GM13976 (cell line): ENCODE measurements around the gene THSD4.

Experiments
- DNase-seq: peaks from one replicate; pipeline ENCODE4 v3.0.0; 2012; ENCODE audit warnings: low spot score
- in situ Hi-C: fragments of 300-500 bp; cut with MboI; formaldehyde crosslinking; loops from one replicate; pipeline ENCODE4 v1.12.0; 2022; ENCODE audit warnings: low sequenced_read_pairs, mixed read lengths, inconsistent platforms; ENCODE audit not compliant: unreplicated experiment
- TF ChIP-seq, protein P1 (sequence below): IDR thresholded peaks from 2 replicates; pipeline ENCODE4 v1.5.1; 2012; ENCODE audit warnings: borderline replicate concordance, mild to moderate bottlenecking; ENCODE audit not compliant: insufficient read depth; ENCODE audit errors: extremely low read depth, missing control alignments, control extremely low read depth

The THSD4 gene

DNA sequence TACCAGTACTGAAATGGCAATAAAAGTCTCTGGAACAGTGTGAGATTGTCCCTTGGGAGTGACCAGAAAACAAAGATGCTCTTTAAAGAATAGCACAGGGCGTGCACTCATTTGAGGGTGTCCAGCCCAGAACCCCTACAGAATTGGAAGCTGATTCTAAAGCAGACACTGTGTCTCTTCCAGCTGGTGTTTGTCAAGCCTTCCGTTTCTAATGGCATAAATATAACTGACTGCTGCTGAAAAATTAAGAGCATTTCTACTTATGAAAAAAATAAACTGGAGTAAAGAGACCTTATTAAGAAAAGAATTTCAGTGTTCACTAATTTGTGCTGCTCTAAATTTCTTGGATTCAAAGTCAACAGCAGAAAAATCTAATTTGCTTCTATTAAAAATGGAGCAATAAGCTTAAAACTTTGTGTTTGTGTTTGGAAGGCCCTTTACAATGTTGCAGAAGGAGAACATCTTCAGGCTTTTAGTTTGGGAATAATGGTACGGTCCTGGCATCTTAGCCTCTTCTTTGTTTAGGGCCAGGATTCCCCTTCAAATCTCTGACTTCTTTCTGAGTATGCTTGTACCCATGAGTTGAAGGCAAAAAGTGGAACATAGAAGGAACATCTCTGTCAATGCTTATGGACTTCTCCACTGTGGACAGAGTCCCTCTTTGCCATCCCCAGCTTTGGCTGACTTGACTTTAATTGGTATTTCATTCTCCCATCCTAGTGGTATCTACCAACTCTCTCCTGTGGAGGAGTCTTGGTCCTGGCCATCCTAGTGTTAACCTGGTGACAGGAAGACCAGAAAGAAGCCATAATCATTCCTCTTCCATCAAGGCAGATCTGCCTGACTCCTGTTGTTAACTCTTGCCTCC, 65.9 kb downstream of the THSD4 start:
- DNase-seq: no peak
- in situ Hi-C loops: no loop called here
- TF ChIP-seq, protein P1, sequence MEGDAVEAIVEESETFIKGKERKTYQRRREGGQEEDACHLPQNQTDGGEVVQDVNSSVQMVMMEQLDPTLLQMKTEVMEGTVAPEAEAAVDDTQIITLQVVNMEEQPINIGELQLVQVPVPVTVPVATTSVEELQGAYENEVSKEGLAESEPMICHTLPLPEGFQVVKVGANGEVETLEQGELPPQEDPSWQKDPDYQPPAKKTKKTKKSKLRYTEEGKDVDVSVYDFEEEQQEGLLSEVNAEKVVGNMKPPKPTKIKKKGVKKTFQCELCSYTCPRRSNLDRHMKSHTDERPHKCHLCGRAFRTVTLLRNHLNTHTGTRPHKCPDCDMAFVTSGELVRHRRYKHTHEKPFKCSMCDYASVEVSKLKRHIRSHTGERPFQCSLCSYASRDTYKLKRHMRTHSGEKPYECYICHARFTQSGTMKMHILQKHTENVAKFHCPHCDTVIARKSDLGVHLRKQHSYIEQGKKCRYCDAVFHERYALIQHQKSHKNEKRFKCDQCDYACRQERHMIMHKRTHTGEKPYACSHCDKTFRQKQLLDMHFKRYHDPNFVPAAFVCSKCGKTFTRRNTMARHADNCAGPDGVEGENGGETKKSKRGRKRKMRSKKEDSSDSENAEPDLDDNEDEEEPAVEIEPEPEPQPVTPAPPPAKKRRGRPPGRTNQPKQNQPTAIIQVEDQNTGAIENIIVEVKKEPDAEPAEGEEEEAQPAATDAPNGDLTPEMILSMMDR: no peak

DNA sequence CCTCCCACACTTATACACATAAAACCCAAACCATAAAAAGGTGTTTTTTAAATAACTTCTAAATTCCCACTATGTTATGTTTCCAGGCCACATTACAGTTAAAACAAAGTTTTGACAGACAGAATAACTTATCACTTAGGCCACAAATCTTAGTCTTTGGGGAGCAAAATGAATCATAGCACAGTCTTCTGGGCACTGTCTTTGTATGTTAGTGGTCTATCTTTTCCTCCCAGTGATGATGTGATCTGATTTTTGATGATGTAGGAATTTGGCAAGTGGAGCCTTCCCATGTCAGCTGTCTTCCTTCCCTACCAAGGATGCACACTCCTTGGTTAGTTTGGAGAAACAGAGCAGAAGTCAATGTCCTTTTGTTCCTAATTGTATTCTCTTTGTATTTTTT, 67.3 kb downstream of the THSD4 start:
- DNase-seq: no peak
- TF ChIP-seq, protein P1: no peak
- in situ Hi-C loops: no loop called here

DNA sequence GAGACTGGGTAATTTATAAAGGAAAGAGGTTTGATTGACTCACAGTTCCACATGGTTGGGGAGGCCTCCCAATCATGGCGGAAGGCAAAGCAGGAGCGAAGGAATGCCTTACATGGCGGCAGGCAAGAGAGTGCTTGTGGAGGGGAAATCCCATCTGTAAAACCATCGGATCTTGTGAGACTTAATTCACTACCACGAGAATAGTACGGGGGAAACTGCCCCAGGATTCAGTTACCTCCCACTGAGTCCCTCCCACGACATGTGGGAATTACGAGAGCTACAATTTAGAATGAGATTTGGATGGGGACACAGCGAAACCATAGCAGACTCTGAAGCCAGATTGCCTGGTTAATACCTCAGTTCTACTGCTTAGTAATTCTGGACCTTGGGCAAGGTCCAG, 67.8 kb downstream of the THSD4 start:
- TF ChIP-seq, protein P1: no peak
- in situ Hi-C loops: no loop called here
- no peak for DNase-seq

DNA sequence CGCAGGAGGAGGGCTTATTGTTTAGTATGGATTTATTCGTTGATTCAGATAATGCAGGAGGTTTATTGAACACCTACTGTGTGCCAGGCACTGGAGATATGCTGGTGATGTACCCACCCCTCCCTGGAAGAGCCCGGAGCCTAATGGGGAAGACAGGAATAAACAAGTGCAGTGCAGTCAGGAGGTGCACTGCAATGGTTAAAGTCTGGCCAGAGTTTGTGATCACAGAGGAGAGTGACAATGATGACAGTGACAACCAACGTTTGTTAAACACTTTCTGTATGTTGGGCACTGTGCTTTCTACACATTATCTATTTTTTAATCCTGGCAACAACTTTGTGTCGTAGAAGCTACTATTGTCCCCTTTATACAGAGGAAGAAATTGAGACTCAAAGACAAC, 70.4 kb downstream of the THSD4 start:
- in situ Hi-C loops: no loop called here
- DNase-seq: no peak
- TF ChIP-seq, protein P1: no peak

DNA sequence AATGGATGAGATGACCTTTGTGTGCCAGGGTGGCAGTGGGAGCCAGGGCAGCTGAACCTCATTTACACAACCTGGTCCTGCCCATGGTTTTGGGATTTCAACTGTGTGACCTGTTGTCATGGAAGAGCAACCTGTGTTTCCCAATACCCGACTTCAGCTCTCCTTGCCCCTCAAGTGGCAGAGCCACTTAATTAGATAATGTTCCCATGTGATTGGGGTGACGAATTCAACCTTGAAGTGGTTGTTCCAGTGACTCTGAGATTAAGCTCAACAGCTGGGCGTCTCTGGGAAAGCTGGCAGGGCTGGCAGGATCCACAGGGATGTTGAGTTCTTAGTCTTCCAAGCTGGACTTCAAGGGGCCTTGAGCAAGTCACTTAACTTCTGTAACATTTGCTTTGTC, 71.0 kb downstream of the THSD4 start:
- in situ Hi-C loops: no loop called here
- TF ChIP-seq, protein P1: no peak
- DNase-seq: no peak

DNA sequence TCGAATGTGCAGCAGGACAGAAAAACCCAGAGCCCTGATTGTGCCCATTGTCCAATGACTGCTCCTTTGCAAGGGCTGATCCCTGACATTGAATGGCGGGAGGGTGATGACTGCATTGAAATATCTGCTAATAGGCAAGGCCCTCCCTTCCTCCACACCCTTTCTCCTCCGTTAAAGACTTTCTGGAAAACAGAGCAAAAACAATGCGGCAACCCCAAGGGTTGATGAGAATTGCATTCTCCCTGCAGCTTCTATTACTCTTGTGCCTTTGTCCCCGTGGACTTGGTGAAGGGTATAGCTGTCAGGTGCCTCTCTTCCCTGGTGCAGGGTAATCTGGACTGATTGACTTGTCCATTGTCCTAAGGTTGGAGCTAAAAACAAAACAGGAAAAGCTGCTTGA, 71.8 kb downstream of the THSD4 start:
- no peak for DNase-seq
- in situ Hi-C loops: no loop called here
- TF ChIP-seq, protein P1: no peak
